ENCODE results near the gene RELL2.

RELL2 gene

DNA sequence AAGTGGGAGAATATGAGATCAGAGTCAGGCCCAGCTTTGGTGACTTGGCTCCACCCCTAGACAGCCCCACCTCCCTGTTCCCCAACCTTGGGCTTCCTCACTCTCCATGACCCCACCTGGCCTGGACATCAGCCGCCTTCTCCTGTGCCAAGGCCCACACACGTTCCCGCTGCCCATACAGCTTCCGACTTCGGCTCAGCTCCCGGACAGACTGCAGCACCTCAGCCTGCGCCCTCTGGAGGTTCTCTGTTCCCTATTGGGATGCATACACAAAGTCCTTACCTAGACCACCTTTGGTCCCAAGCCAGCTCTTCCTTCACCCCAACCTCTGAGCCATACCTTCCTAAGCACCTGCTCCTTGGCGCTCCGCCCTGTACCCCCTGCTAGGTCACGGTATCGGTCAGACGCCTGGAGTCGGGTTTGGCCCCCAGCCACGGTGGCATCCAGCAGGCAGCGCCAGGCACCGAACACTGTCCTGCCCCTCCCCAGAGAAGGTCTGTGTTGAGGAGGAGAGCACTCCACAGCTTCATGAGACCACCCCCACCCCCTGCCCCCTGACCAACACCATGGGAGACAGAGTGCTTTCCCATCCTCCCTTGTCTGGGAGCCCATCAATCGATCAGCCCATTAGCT lies 12.4 kb downstream of the RELL2 start:
- no peak for DNase-seq (ENCODE audit: low spot score)

- no peak for DNase-seq (ENCODE audit: low spot score)
Measured at GRCh38 chr5:141649972-141650371, 13.2 kb downstream of the RELL2 start.

- DNase-seq (ENCODE audit: low spot score), result peak; percentile 89
Measured at GRCh38 chr5:141650851-141651727, 14.3 kb downstream of the RELL2 start, which contains the start of gene FCHSD1. FCHSD1 (minus strand) TSS chr5:141651418; CDS start chr5:141651368, 50 bp downstream.

DNA sequence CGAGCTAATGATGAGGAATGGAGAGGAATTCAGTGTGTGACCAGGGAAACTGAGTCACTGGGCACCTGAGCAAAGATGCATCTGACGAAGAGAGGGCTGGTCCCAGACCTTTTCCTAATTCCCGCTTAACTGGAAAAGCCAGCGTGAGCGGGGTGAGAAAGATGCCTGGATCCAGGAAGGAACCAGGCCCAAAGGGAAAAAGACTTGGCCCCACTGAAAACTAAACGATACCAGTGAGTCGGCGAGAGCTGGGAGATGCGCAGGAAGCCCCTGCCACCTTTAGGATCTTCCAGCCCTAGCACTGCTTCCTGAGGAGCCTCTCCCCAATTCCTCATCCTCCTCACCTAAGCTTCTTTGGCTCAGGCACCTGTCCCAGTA lies 14.9 kb downstream of the RELL2 start:
- DNase-seq (ENCODE audit: low spot score), result no peak

DNA sequence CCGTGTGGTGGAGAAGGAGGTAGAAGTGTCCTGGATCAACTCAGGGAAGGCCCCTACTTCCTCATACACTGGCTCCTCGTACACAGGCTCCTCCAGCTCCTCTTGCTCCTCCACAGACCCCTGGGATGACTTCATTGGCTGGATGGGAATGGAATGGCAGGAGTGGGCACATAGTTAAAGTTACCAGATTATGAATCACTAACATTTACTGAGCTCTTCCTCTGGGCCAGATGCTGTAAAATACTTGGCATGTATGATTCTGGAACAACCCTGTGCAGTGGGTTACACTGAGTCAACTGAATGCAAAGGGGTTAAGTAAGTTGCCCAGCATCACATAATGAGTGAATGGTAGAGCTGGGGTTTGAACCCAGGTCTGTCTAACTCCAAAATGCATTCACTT lies 17.5 kb downstream of the RELL2 start:
- no peak for DNase-seq (ENCODE audit: low spot score)

GRCh38 chr5:141655020-141655419 lies 18.2 kb downstream of the RELL2 start:
- DNase-seq (ENCODE audit: low spot score), result no peak

DNA sequence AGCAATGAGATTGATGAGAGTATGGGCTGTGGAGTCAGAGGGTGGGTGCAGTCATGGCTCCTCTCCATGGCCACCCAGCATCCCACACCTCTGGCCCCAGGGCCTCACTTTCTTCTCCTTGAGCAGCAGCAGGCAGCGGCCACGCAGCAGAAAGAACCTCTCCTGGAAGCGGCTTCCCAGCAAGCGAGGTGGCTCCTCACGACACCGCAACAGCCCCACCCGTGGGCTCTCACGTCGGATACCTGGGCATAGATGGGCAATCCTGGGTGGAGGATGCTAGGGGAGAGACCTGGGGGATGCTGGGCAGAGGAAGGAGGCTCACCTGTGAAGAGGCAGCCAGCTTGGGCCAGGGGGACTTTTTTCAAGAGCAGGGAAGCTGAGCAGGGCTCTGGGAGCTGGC lies 19.6 kb downstream of the RELL2 start:
- DNase-seq (ENCODE audit: low spot score), result no peak

- no peak for DNase-seq (ENCODE audit: low spot score)
Measured at GRCh38 chr5:141657404-141657803, 20.6 kb downstream of the RELL2 start.

DNA sequence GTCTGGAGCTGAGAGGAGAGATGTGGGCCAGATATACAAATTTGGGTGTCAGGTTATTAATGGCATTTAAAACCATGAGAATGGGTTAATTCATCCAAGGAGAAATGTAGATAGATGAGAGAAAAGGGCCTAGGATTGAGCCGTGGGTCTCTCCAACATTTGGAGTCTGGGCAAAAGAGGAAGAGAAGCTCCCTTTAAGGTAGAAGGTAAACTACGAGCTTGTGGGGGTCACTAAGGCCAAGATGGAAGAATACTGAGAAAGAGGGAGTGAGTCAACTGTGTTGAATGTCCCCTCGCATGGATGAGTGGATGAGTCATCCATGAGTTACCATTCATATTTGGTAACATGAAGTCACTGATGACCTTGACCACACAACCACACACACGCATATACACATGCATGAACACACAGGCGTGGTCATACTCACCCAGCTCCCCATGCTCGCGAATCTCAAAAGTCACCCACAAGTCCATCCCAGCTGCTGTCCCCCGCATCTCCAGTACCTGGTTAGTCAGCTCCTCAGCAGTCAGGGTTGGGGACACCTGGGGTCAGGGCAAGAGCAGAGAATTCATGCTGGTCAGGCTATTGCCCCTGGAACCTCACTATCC lies 21.2 kb downstream of the RELL2 start:
- no peak for DNase-seq (ENCODE audit: low spot score)

DNA sequence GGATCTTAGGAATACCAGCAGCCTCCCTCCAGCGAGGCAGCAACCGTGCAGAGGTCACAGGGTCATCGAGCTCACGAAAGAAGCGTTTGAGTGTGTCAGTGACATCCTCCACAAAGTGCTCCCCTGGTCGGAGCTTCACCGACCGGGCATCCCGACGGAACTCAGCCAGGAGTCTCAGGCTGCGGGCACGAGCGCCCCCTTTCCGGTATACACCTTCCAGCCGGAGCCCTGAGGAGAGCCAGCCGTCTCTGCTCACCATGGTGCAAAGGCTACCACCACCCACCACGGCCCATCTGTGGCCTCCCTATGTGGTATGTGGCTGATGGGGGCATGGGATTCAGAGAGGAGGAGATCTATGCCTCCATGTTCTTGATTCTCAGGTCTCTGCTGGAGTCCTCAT lies 25.2 kb downstream of the RELL2 start:
- DNase-seq (ENCODE audit: low spot score), result no peak

DNA sequence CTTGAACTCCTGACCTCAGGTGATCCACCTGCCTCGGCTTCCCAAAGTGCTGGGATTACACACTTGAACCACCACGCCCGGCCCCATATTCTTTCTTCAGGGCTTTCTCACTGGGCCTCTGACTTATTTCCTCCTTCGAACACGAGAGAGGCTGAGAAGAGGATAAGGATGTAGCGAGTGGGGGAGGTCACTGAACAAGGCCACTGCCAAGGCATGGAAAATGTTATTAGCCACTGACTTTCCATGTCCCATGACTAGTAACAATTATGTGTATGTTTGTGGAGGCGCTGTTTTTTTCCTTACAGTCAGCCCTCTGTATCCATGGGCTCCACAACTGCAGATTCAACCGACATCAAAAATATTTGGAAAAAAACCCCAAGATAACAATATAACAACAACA lies 26.7 kb downstream of the RELL2 start:
- DNase-seq (ENCODE audit: low spot score), result no peak

- DNase-seq (ENCODE audit: low spot score), result peak; percentile 81
Measured at GRCh38 chr5:141664733-141665461, 28.1 kb downstream of the RELL2 start.

- DNase-seq (ENCODE audit: low spot score), result no peak
Measured at GRCh38 chr5:141665995-141666940, 29.5 kb downstream of the RELL2 start.

GRCh38 chr5:141668601-141669265 lies 31.9 kb downstream of the RELL2 start:
- no peak for DNase-seq (ENCODE audit: low spot score)

DNA sequence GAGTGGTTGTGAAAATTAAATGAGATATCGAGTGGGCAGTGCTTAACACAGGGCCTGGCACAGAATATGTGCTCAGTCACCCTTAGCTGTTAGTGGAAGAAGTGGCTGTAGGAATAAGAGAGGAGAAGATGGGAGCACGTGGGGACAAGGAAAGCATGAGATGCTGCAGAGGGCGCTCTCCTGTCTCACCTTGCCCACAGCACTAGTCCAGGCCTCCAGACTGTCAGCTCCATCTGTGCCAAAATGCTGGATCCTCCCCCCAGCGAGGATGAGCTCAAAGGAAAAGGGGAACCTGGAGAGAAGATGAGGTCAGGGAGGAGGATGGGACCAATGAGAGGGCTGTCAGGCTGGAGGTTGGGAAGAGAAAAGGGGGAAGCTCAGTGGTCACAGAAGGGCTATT lies 32.7 kb downstream of the RELL2 start:
- DNase-seq (ENCODE audit: low spot score), result no peak

GRCh38 chr5:141672071-141672840 lies 35.5 kb downstream of the RELL2 start:
- DNase-seq (ENCODE audit: low spot score), result no peak

- DNase-seq (ENCODE audit: low spot score), result peak; percentile 54
Measured at GRCh38 chr5:141672841-141673813, 36.3 kb downstream of the RELL2 start.

GRCh38 chr5:141674747-141675146 lies 38.0 kb downstream of the RELL2 start:
- no peak for DNase-seq (ENCODE audit: low spot score)

DNA sequence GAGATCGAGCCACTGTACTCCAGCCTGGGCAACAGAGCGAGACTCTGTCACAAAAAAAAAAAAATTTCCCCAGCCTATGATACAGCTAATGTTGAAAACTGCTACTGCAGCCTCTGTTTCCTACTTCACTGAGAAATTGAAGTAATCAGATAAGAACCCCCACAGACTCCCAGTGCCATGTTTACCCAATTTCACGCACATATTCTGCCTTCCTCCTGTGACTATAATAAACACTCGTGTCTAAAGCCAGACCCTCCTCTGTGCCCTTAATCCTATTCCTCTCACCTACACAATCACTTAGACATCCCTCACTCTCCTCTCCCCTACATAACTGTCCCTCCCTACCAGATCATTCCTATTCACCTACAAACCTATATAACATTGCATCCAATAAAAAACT lies 38.9 kb downstream of the RELL2 start:
- DNase-seq (ENCODE audit: low spot score), result no peak

All from Ammon's horn (tissue), 1 donor.